Mesothelial cell of epicardium (in vitro differentiated cells): ENCODE measurements around the gene FMNL2. TPM values are rescaled to one million over a fixed set of nuclear protein-coding genes. Genes with fewer than 3 reads are reported as not detected.

Source experiments
- DNase-seq, 2 experiments: peaks; one replicate each; pipeline ENCODE4 v3.0.0; 2021; ENCODE audit warnings: low spot score in 2 of 2; ENCODE audit not compliant: unreplicated experiment in 2 of 2
- H3K27ac Mint-ChIP-seq: 2 replicates; pipeline ENCODE4 v1.8.0; 2021; ENCODE audit warnings: mixed read lengths
- H3K27me3 Mint-ChIP-seq: 2 replicates; pipeline ENCODE4 v1.8.0; 2021; ENCODE audit warnings: low read depth, mixed read lengths
- H3K36me3 Mint-ChIP-seq: 2 replicates; pipeline ENCODE4 v1.8.0; 2021; ENCODE audit warnings: mixed read lengths
- H3K4me1 Mint-ChIP-seq: 2 replicates; pipeline ENCODE4 v1.8.0; 2021; ENCODE audit warnings: mixed read lengths
- H3K4me3 Mint-ChIP-seq: 2 replicates; pipeline ENCODE4 v1.8.0; 2021; ENCODE audit warnings: mild to moderate bottlenecking, moderate library complexity, mixed read lengths
- H3K9me3 Mint-ChIP-seq: 2 replicates; pipeline ENCODE4 v1.8.0; 2021; ENCODE audit warnings: mixed read lengths
- CTCF ChIP-seq: fragments of 200-600 bp; sonication (generic); IDR thresholded peaks from one replicate; pipeline ENCODE4 v1.5.0; 2021; ENCODE audit warnings: antibody characterized with exemption; ENCODE audit not compliant: unreplicated experiment
- total RNA-seq: library from RNA; stranded (reverse); gene quantifications from 3 replicates; pipeline ENCODE4 v1.2.1, GENCODE V29; 2021

Gene FMNL2
- total RNA-seq, 1 donor from 2014 or later: 52.6 TPM

DNA sequence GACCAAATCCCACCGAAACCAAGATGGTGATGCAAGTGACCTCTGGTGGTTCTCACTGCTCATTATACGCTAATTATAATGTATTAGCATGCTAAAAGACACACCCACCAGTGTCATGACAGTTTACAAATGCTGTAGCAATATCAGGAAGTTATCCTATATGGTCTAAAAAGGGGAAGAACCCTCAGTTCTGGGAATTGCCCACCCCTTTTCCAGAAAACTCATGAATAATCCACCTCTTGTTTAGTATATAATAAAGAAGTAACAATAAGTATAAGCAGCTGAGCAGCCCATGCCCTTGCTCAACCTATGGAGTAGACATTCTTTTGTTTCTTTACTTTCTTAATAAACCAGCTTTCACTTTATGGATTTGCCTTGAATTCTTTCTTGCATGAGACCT, 31.0 kb upstream of the FMNL2 start:
- Mint-ChIP-seq H3K27ac (no peak overlapping the region), H3K27me3 (no peaks in the 10 kb centered on the region), H3K4me1 (peaks cover 7% of the 10 kb centered on the region), H3K9me3 (peaks cover 8% of the 10 kb centered on the region), H3K4me3 (no peak overlapping the region), H3K36me3 (no peaks in the 10 kb centered on the region)
- no peak for TF ChIP-seq CTCF
- DNase-seq: no peak

DNA sequence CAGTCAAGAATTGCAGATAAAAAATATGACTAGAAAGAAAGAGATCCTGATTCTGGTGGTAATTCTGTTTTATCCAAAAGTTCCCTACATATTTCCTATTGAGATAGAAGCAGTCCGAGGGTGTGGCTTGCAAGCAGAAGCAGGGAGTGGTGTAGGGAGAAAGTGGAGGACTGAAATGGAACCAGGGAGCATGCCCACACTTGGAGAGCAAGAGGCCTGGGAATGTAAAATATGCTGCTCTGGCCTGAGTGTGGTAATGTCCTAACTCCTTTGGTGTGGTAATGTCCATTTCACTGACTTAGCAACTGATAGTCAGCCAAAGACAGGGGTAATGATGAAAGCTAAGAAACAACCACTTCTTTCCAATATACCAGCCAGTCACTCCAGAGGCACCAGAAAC, 30.1 kb upstream of the FMNL2 start:
- H3K36me3 Mint-ChIP-seq: no peaks in the 10 kb centered on the region
- H3K9me3 Mint-ChIP-seq: peaks cover 8% of the 10 kb centered on the region
- TF ChIP-seq CTCF: no peak

GRCh38 chr2:152307863-152308262, 27.1 kb upstream of the FMNL2 start:
- no peaks in the 10 kb centered on the region for H3K27me3 Mint-ChIP-seq
- H3K27ac Mint-ChIP-seq: no peak overlapping the region
- DNase-seq: no peak
- H3K36me3 Mint-ChIP-seq: no peaks in the 10 kb centered on the region
- H3K4me1 Mint-ChIP-seq: peaks cover 7% of the 10 kb centered on the region
- no peak for TF ChIP-seq CTCF
- peaks cover 3% of the 10 kb centered on the region for H3K9me3 Mint-ChIP-seq
- H3K4me3 Mint-ChIP-seq: no peak overlapping the region

More for the DNA sequence above, 30.1 kb upstream of the FMNL2 start:
- peaks cover 7% of the 10 kb centered on the region for H3K4me1 Mint-ChIP-seq
- no peaks in the 10 kb centered on the region for H3K27me3 Mint-ChIP-seq
- no peak overlapping the region for H3K4me3 Mint-ChIP-seq
- DNase-seq: no peak
- H3K27ac Mint-ChIP-seq: no peak overlapping the region

GRCh38 chr2:152309352-152310214, 25.4 kb upstream of the FMNL2 start:
- DNase-seq: no peak
- Mint-ChIP-seq H3K27ac (no peak overlapping the region), H3K36me3 (peaks cover 4% of the 10 kb centered on the region), H3K9me3 (peaks cover 18% of the 10 kb centered on the region), H3K27me3 (no peaks in the 10 kb centered on the region), H3K4me1 (no peaks in the 10 kb centered on the region), H3K4me3 (no peak overlapping the region)
- no peak for TF ChIP-seq CTCF

DNA sequence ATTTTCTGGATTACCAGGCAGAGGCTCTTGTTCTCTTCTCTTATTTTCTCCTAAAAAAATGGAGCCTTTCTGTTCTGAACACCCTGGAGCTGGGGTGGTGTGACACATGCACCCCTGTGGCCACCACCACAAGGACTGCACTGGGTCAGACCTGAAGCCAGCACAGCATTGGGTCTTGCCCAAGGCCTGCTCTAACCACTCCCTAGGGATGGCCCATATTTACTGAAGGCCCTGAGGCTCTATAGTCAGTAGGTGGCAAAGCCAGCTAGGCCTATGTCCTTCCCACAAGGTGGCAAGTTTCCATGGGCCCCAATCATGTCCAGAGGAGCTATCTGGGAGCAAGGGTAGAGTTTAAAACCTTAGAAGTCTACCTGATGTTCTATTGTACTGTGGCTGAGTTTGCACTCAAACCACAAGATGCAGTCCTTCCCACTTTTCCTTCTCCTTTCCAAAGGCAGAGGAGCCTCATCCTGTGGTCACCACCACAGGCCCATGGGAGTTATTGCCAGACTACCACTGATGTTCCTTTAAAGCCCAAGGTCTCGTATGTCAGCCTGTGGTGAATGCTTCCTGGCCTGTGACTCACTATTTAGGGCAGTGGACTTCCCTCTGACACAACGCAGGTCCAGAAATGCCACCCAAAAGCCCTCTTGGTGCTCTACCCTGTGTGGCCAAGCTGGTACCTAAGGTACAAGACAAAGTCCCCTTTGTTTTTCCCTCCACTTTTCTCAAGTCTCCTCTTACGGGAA, 15.0 kb upstream of the FMNL2 start:
- H3K9me3 Mint-ChIP-seq: peaks cover 24% of the 10 kb centered on the region
- H3K27me3 Mint-ChIP-seq: no peaks in the 10 kb centered on the region
- no peak overlapping the region for H3K4me3 Mint-ChIP-seq
- peaks cover 5% of the 10 kb centered on the region for H3K36me3 Mint-ChIP-seq
- TF ChIP-seq CTCF: no peak
- H3K4me1 Mint-ChIP-seq: no peaks in the 10 kb centered on the region
- no peak for DNase-seq
- no peak overlapping the region for H3K27ac Mint-ChIP-seq
